Ishikawa (cell line): ENCODE data around the gene CACNA1E.

ENCODE experiments used
- CEBPB ChIP-seq: IDR thresholded peaks from 2 replicates; pipeline ENCODE4 v1.6.1; 2012
- CREB1 ChIP-seq: IDR thresholded peaks from 2 replicates; pipeline ENCODE4 v1.6.1; 2012; ENCODE audit warnings: low read depth
- EGR1 ChIP-seq: IDR thresholded peaks from 2 replicates; pipeline ENCODE4 v1.6.1; 2012
- EP300 ChIP-seq: IDR thresholded peaks from 2 replicates; pipeline ENCODE4 v1.6.1; 2012; ENCODE audit warnings: borderline replicate concordance
- FOXM1 ChIP-seq: IDR thresholded peaks from 2 replicates; pipeline ENCODE4 v1.6.1; 2012; ENCODE audit warnings: low read depth, borderline replicate concordance
- NFIC ChIP-seq: IDR thresholded peaks from 2 replicates; pipeline ENCODE4 v1.6.1; 2012
- RAD21 ChIP-seq: IDR thresholded peaks from 2 replicates; pipeline ENCODE4 v1.6.1; 2012; ENCODE audit warnings: low read depth
- TAF1 ChIP-seq: IDR thresholded peaks from 2 replicates; pipeline ENCODE4 v1.6.1; 2012; ENCODE audit warnings: low read depth, mild to moderate bottlenecking
- TCF12 ChIP-seq: IDR thresholded peaks from 2 replicates; pipeline ENCODE4 v1.6.1; 2012; ENCODE audit warnings: low read depth
- TEAD4 ChIP-seq: IDR thresholded peaks from 2 replicates; pipeline ENCODE4 v1.6.1; 2012
- YY1 ChIP-seq: IDR thresholded peaks from 2 replicates; pipeline ENCODE4 v1.6.1; 2012; ENCODE audit warnings: low read depth
- ZBTB7A ChIP-seq: IDR thresholded peaks from 2 replicates; pipeline ENCODE4 v1.6.1; 2012; ENCODE audit warnings: low read depth
- TF ChIP-seq, protein P1 (sequence below): IDR thresholded peaks from 2 replicates; pipeline ENCODE4 v1.6.1; 2012; ENCODE audit warnings: low read depth, mild to moderate bottlenecking
- TF ChIP-seq, protein P2 (sequence below): IDR thresholded peaks from 2 replicates; pipeline ENCODE4 v1.6.1; 2012
- TF ChIP-seq, protein P3 (sequence below): IDR thresholded peaks from 2 replicates; pipeline ENCODE4 v1.6.1; 2012

Gene CACNA1E

DNA sequence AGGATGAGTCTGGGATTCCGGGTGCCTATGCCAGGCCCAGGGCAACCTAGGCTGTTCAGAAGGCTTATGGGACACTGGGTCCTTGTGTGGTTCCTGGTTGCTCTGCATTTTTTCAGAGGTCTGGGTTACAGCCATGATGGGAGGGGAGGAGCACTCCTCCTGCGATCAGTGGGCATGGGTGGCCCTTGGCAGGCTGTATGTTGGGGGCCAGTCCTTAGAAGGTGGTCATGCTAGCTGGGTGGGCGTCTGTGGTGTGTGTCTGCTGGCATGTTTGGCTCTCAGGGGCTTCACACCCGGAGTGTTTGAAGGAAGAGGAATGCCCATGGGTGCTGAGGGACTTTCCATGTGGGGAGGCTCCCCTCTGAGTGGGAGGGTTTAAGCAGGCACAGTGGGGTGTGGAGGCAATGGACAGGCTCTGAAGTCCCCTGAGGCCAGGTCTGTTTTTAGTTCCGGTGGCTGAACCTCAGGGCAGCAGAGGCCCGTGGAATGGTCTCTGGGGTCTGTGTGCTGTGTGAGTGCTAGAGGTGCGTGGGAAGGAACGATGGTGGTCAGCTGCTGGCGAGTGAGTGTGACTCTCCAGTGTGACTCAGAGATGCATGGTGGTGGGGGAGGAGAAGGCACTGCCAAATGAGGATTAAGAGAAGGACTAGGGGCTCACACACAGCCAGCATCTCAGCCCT lies 25.3 kb downstream of the CACNA1E start:
- no peak for TF ChIP-seq NFIC
- TF ChIP-seq, protein P1, sequence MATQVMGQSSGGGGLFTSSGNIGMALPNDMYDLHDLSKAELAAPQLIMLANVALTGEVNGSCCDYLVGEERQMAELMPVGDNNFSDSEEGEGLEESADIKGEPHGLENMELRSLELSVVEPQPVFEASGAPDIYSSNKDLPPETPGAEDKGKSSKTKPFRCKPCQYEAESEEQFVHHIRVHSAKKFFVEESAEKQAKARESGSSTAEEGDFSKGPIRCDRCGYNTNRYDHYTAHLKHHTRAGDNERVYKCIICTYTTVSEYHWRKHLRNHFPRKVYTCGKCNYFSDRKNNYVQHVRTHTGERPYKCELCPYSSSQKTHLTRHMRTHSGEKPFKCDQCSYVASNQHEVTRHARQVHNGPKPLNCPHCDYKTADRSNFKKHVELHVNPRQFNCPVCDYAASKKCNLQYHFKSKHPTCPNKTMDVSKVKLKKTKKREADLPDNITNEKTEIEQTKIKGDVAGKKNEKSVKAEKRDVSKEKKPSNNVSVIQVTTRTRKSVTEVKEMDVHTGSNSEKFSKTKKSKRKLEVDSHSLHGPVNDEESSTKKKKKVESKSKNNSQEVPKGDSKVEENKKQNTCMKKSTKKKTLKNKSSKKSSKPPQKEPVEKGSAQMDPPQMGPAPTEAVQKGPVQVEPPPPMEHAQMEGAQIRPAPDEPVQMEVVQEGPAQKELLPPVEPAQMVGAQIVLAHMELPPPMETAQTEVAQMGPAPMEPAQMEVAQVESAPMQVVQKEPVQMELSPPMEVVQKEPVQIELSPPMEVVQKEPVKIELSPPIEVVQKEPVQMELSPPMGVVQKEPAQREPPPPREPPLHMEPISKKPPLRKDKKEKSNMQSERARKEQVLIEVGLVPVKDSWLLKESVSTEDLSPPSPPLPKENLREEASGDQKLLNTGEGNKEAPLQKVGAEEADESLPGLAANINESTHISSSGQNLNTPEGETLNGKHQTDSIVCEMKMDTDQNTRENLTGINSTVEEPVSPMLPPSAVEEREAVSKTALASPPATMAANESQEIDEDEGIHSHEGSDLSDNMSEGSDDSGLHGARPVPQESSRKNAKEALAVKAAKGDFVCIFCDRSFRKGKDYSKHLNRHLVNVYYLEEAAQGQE: no peak
- TF ChIP-seq CEBPB: no peak
- no peak for TF ChIP-seq EGR1
- TF ChIP-seq YY1: no peak
- no peak for TF ChIP-seq RAD21
- TF ChIP-seq CREB1: no peak
- TF ChIP-seq, protein P2, sequence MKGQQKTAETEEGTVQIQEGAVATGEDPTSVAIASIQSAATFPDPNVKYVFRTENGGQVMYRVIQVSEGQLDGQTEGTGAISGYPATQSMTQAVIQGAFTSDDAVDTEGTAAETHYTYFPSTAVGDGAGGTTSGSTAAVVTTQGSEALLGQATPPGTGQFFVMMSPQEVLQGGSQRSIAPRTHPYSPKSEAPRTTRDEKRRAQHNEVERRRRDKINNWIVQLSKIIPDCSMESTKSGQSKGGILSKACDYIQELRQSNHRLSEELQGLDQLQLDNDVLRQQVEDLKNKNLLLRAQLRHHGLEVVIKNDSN: no peak
- TF ChIP-seq FOXM1: no peak
- no peak for TF ChIP-seq TCF12
- no peak for TF ChIP-seq EP300
- TF ChIP-seq, protein P3, sequence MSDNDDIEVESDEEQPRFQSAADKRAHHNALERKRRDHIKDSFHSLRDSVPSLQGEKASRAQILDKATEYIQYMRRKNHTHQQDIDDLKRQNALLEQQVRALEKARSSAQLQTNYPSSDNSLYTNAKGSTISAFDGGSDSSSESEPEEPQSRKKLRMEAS: no peak
- no peak for TF ChIP-seq ZBTB7A
- no peak for TF ChIP-seq TAF1
- no peak for TF ChIP-seq TEAD4

DNA sequence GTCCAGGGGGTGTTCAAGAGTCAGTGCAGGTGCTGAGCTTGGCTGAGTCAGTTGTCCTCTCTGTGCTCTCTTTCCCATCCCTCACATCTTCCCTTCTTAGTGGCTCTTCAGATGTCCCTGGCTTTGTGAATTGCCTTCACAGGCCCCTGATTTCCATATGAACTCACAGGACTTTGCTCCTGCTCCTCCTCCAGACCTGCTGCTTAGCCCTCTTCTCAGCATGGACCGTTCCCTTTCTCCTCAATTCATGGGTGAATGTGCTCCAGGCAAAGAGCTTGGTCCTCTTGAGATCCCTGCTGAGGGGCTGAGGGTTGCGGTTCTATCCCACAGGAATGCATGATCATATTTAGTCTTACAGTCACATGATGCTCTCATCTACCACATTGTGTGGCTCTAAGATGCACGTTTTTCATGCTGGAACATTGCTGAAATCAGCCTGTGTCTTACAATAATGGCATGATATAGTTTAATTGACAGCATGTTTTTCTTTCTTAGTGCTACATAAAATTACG lies 30.5 kb downstream of the CACNA1E start:
- TF ChIP-seq, protein P1: no peak
- TF ChIP-seq TEAD4 (no peak), TCF12 (no peak), ZBTB7A (no peak), CREB1 (no peak), FOXM1 (no peak), TAF1 (no peak), EGR1 (no peak), NFIC (no peak), EP300 (no peak), CEBPB (no peak), RAD21 (no peak), YY1 (no peak)
- TF ChIP-seq, protein P2: no peak
- TF ChIP-seq, protein P3: no peak

DNA sequence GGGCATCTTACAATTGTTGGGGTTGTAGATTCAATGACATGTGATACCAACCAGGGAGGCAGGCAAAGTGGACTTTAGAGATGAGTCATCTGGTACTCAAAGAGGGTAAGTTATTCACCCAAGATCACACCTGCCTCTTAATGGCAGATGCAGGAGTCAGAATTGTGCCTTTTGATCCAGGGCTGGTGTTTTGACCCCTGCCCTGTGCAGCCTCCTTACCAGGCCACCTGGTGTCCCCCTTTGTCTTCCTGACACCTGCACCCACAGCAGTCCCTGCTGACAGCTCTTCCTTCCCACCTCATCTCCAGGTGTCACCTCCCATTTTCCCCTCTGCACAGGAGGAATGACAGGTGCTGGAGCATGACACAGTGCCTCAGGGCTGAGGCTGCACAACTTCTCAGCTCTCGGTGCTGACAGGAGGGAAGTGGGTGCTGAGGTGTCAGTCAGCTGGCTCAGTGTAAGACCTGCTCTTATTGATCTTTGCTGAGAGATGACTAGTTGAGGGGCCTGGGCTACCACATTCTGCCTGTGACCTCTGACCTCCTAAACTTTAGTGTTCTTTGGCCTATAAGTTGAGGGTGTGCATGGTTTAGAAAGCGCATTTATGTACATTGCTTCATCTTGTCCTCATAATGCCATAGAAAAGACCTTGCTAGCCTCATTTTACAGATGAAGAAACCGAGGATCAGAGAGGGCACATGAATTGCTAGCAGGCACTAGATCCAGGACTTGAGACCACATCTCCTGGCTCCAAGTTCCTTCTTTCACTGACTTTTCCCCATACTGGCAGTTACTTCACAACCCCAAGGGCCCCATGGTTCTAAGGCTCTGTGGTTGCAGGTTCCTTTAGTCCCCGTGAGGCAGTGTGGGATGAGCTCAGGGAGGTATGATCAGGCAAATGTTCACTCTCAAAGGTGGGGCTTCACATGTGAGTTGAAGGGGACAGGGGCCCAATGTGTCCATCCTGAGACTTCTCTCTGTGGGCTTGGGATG lies 31.3 kb downstream of the CACNA1E start:
- TF ChIP-seq CEBPB (no peak), EGR1 (no peak), YY1 (no peak), RAD21 (no peak), FOXM1 (no peak), ZBTB7A (no peak), EP300 (no peak), TAF1 (no peak), TCF12 (no peak), CREB1 (no peak), NFIC (no peak), TEAD4 (no peak)
- TF ChIP-seq, protein P3: no peak
- TF ChIP-seq, protein P1: no peak
- TF ChIP-seq, protein P2: no peak
